Activated naive CD8-positive, alpha-beta T cell treated with anti-CD3 and anti-CD28 coated beads, Interleukin-2, amount 10 ng/mL, durations not matched to agents 7 days and 5 days (primary cell): Measurements from ENCODE around the gene MOGAT3. TPM values are rescaled to one million over a fixed set of nuclear protein-coding genes. Genes with fewer than 3 reads are reported as not detected.

Experiments used
- ATAC-seq: fragments of 150-1000 bp; cut with Tn5 transposase; one replicate; pipeline ENCODE4 v1.10.0; 2021; ENCODE audit warnings: low read depth, moderate library complexity
- POLR2A ChIA-PET: fragments of 350-600 bp; sonication (Branson Sonifier 250); formaldehyde crosslinking; loops from one replicate; lab custom pipeline; 2021; ENCODE audit warnings: antibody characterized with exemption; lab: Charles Lee
- DNase-seq: peaks from one replicate; pipeline ENCODE4 v3.0.0; 2021
- H3K27ac Mint-ChIP-seq: one replicate; pipeline ENCODE4 v1.8.0; 2022; ENCODE audit warnings: mild to moderate bottlenecking, mixed read lengths
- H3K27me3 Mint-ChIP-seq: one replicate; pipeline ENCODE4 v1.8.0; 2022; ENCODE audit warnings: mild to moderate bottlenecking, moderate library complexity, mixed read lengths
- H3K36me3 Mint-ChIP-seq: one replicate; pipeline ENCODE4 v1.8.0; 2021; ENCODE audit warnings: mild to moderate bottlenecking, mixed read lengths
- H3K4me1 Mint-ChIP-seq: one replicate; pipeline ENCODE4 v1.8.0; 2021; ENCODE audit warnings: mixed read lengths
- H3K4me3 Mint-ChIP-seq: one replicate; pipeline ENCODE4 v1.8.0; 2022; ENCODE audit warnings: mild to moderate bottlenecking, moderate library complexity, mixed read lengths
- H3K9me3 Mint-ChIP-seq: one replicate; pipeline ENCODE4 v1.8.0; 2021; ENCODE audit warnings: mixed read lengths
- total RNA-seq, 2 experiments: library from RNA; stranded (reverse); gene quantifications; one replicate each; pipeline ENCODE4 v1.2.3, GENCODE V29; 2021

The MOGAT3 gene
- total RNA-seq, 2 experiments from 2014 or later: not detected

DNA sequence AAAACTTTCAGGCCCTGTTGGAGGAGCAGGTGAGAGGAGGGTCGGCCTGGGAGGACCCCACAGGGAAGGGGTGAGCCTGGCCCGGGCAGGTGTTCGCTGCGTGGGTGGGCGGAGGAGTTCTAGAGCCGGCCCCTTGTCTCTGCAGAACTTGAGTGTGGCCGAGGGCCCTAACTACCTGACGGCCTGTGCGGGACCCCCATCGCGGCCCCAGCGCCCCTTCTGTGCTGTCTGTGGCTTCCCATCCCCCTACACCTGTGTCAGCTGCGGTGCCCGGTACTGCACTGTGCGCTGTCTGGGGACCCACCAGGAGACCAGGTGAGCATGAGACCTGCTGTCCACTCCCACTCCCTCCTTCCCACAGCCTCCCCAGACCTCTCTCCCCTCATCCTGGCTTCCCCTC lies 22.7 kb upstream of the MOGAT3 start:
- H3K36me3 Mint-ChIP-seq: peaks cover 19% of the 10 kb centered on the region
- H3K4me3 Mint-ChIP-seq: no peak overlapping the region
- DNase-seq (no peak), ATAC-seq (no peak)
- H3K27ac Mint-ChIP-seq: no peak overlapping the region
- POLR2A ChIA-PET: no interaction called here
- peaks cover 15% of the 10 kb centered on the region for H3K4me1 Mint-ChIP-seq
- H3K27me3 Mint-ChIP-seq: no peaks in the 10 kb centered on the region
- no peaks in the 10 kb centered on the region for H3K9me3 Mint-ChIP-seq

DNA sequence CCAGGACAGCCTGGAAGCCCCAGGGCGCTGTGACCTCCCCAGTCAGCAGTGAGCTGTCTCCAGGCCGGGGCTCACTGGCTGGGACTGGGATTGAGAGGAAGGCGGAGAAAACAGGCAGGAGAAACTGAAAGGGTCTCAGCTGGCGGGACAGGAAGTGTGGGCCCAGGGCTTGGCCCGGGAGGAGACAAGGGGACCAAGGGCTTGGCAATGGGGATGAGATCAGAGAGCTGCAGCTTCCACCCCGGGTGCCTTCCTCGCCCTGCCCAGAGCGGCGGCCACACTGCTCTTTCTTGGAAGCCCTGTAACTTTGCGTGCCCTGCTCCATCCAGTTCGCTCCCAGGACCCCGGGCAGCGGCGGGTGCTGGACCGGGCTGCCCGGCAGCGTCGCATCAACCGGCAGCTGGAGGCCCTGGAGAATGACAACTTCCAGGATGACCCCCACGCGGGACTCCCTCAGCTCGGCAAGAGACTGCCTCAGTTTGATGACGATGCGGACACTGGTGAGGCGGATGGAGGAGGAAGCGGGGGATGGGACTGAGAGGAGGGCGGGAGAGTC lies 21.5 kb upstream of the MOGAT3 start:
- Mint-ChIP-seq H3K9me3 (no peaks in the 10 kb centered on the region), H3K4me1 (peaks cover 15% of the 10 kb centered on the region), H3K27me3 (no peaks in the 10 kb centered on the region), H3K27ac (no peak overlapping the region), H3K36me3 (peaks cover 18% of the 10 kb centered on the region), H3K4me3 (no peak overlapping the region)
- DNase-seq (no peak), ATAC-seq (no peak)
- POLR2A ChIA-PET: interaction anchor here (0.5 to 0.9 kb wide), 2 partner anchors 78 to 137 kb away, joined by 3 read pairs; partner anchors contain the start of gene TRIM56

DNA sequence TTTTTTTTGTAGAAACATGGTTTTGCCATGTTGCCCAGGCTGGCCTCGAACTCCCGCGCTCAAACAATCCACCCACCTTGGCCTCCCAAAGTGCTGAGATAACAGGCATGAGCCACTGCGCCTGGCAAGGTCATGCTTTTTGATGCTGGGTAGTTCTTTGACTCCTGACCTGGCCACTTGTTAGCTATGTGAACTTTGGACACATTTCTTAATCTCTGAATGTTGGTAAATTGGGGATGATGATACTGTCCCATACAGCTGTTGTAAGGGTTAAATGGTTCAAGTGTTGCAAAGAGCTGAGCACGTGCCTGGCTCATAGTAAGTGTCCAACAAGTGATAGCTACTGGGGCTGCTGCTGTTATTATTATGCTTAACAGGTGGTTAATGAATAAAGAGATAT lies 19.5 kb upstream of the MOGAT3 start:
- no peaks in the 10 kb centered on the region for H3K27me3 Mint-ChIP-seq
- H3K27ac Mint-ChIP-seq: no peak overlapping the region
- H3K4me3 Mint-ChIP-seq: no peak overlapping the region

DNA sequence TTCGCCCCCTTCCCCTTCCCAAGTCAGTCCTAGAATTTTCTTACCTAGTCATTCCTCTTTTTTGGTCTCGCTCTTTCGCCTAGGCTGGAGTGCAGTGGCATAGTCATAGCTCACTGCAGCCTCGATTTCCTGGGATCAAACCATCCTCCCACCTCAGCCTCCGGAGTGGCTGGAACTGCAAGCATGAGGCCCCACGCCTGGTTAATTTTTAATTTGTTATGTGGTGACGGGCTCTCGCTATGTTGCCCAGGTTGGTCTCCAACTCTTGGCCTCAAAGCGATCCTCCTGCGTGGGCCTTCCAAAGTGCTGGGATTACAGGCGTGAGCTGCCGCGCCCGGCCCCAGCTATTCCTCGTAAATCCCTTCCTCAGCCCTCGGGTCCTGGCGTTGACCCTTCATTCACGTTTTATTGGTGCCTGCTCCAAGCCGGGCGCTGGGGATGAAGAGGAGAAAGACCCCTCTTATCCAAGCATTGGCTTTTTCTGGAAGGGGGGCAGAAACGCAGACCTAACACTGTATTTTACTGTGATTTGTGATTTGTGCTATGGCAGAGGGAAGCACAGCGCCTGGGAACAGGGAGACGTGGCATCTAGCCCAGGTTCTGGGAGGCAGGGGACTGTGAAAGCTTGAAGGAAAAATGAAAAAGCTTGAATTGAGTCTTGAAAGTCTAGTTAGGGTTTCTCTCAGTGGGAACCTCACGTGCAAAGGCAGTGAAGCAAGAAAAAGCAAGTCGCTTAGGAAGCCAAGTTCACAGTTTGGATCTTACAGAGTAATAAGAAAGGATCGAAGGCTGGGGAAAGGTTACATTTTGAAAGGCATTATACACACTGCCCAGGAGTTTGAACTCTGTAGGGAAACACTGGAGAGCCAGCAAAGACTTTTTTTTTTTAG lies 17.6 kb upstream of the MOGAT3 start:
- peak; percentile 11 for ATAC-seq
- peaks cover 11% of the 10 kb centered on the region for H3K36me3 Mint-ChIP-seq
- no peaks in the 10 kb centered on the region for H3K9me3 Mint-ChIP-seq
- H3K27ac Mint-ChIP-seq: peak overlapping the region; percentile 88
- H3K27me3 Mint-ChIP-seq: no peaks in the 10 kb centered on the region
- peaks cover 22% of the 10 kb centered on the region for H3K4me1 Mint-ChIP-seq
- DNase-seq: no peak
- peak overlapping the region; percentile 90 for H3K4me3 Mint-ChIP-seq
- POLR2A ChIA-PET: interaction anchor here (0.9 to 2.6 kb wide), 12 partner anchors 8 to 1136 kb away, joined by 3 to 36 read pairs (median 6); partner anchors contain the start of genes FIS1, IFT22, MOGAT3 and SRRT

More for the DNA sequence above, 19.5 kb upstream of the MOGAT3 start:
- peaks cover 22% of the 10 kb centered on the region for H3K4me1 Mint-ChIP-seq
- no peaks in the 10 kb centered on the region for H3K9me3 Mint-ChIP-seq
- POLR2A ChIA-PET: interaction anchor here (1.7 kb wide), 1 partner anchor 24 kb away, joined by 4 read pairs; no protein-coding TSS in a partner anchor
- peaks cover 19% of the 10 kb centered on the region for H3K36me3 Mint-ChIP-seq
- no peak for DNase-seq
- no peak for ATAC-seq

DNA sequence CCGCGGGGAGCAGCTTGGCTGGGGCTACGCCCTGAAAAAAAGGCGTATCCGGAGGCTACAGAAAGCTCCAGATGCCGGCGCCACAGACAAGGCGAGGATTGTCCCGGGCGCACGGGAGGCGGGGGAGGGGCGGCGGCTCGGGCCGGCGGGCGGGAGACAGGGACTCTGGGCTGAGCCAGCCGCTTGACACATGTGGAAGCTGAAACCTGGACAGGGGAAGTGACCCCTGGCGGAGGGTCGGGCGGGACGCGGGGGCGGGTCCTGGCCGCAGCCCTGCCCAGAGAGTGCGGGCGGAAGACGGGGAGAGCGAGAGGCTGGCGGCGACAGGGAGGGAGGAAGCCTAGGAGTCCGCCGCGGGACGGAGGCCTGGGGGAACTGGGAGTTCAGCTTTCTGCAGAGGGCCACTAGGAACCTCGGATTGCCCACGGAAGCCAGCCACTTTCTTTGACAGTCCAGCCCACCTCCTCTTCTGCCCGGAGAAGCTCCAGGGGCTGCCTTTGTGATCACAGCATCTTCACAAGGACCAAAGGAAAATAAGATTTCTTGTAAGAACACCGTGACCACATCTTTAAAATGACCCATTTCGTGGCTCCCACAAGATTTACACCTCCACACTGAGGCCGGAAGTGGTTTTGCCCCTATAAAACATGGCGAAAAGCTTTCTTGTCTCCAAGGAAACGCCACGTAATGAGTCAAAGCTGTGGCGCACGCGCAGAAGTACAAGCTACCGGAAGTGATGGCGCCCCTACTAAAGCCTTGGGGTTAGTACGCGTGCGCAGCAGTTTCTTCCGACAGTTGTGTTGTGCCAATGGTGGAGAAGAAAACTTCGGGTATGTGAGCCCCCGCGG lies 16.8 kb upstream of the MOGAT3 start, which contains the start of the genes PLOD3 and ZNHIT1:
TSS of gene PLOD3 (minus strand) at position 194 of the 848 bp plus-strand sequence. CDS start 307 bp downstream, outside the sequence.
TSS of gene ZNHIT1 (plus strand) at position 778 of the 848 bp plus-strand sequence. CDS start at position 809, 31 bp downstream.
- no peaks in the 10 kb centered on the region for H3K9me3 Mint-ChIP-seq
- POLR2A ChIA-PET: interaction anchor here (0.6 to 2.6 kb wide), 17 partner anchors 8 to 1135 kb away, joined by 3 to 36 read pairs (median 5); partner anchors contain the start of genes FIS1, IFT22, MOGAT3 and SRRT
- peak within 1 kb of the TSS; percentile 88 for H3K27ac Mint-ChIP-seq
- ATAC-seq: peak; percentile 79
- H3K27me3 Mint-ChIP-seq: no peaks in the 10 kb centered on the region
- peak; percentile 91 for DNase-seq
- peak within 1 kb of the TSS; percentile 90 for H3K4me3 Mint-ChIP-seq
- peaks cover 22% of the 10 kb centered on the region for H3K4me1 Mint-ChIP-seq
- H3K36me3 Mint-ChIP-seq: peaks cover 8% of the 10 kb centered on the region

DNA sequence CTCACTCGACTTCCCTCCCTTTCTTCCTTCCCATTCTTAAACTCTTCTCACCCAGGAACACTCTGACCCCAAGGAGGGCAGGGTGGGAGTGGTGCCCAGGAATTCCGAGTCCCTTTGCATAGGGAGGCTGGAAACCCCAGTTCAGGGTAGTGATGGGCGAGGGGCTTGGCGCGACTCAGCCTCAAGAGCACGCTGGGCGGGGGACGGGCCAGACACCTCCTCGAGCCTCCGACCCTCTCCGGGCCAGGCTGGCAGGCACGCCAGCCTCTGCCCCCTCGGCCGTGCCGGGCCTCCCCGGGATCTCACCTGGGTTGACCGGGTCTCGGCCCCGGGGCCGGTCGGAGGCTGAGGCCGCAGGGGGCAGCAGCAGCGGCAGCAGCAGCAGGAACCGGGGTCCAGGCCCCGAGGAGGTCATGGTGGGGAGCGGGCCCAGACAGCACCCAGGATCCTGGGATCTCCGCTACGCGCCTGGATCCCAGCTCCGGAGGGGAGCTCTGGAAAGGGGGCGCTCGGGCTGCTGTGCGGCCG lies 16.1 kb upstream of the MOGAT3 start:
- POLR2A ChIA-PET: interaction anchor here (0.7 to 2.6 kb wide), 10 partner anchors 10 to 327 kb away, joined by 3 to 36 read pairs (median 6); partner anchors contain the start of genes FIS1, IFT22, TRIM56 and UFSP1
- peaks cover 5% of the 10 kb centered on the region for H3K36me3 Mint-ChIP-seq
- peaks cover 22% of the 10 kb centered on the region for H3K4me1 Mint-ChIP-seq
- no peaks in the 10 kb centered on the region for H3K27me3 Mint-ChIP-seq
- H3K9me3 Mint-ChIP-seq: no peaks in the 10 kb centered on the region
- DNase-seq (no peak), ATAC-seq (no peak)
- peak overlapping the region; percentile 57 for H3K27ac Mint-ChIP-seq
- peak overlapping the region; percentile 90 for H3K4me3 Mint-ChIP-seq

DNA sequence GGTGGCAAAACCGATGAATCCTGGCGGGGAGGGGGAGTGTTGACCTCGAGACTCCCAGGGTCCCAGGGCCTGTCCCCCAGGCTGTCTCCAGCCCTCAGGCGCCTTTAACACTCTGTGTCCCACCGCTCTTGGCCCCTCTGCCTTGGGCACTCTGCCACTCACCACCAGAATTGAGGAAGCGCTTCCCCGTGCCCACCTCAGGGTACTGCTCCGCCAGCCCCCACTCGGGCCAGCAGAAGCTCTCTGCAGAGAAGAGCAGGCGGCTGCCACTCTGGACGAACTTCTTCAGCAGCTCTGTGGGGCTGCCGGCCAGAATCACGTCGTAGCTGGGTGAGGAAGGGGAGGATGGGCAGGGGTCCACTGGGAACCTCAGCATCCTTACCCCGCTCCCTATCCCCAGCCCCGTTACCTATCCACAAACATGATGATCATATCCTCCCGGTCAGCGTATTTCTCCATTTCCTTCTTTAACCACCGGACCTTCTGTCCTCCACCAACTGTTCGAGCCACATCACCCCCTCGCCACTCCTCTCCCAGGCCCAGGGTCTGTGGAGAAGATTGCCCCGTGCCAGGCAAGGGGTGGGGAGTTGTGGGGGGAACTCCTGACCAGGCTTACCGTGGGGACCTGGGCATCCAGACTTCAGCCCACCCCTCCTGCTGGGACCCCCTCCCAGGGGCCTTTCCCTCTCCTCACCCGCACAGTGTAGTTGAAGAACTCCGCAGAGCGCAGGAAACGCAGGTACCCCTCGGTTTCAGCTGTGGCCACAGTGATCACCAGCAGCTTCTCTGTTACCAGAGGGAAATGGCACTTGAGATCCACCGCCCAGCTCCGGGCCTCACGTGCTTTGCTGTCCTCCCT lies 15.4 kb upstream of the MOGAT3 start:
- no peak for ATAC-seq
- Mint-ChIP-seq H3K36me3 (peaks cover 5% of the 10 kb centered on the region), H3K27me3 (no peaks in the 10 kb centered on the region), H3K4me1 (peaks cover 20% of the 10 kb centered on the region), H3K9me3 (no peaks in the 10 kb centered on the region), H3K27ac (peak overlapping the region; percentile 57), H3K4me3 (peak overlapping the region; percentile 90)
- DNase-seq: no peak
- POLR2A ChIA-PET: interaction anchor here (1.5 to 2.6 kb wide), 2 partner anchors 28 to 72 kb away, joined by 5 to 36 read pairs; partner anchors contain the start of gene FIS1

DNA sequence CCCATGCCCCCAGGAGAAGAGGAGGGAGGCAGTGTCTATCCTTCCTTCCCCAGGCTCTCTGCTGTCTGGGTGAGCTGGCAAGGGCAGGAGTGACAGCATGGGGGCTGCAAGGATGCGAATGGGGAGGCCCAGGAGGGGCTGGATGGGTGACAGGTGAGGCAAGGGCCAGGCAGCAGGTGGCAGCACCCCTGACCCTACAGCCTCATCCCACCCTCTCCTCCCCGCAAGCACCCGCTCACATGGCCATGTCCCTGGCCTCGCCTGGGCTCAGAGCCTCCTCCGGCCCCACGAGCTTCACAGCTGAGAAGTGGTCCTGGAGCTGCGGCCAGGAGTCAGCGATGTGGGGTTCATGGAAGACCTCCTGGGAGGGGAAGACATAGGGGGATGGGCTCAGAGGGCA lies 11.2 kb upstream of the MOGAT3 start:
- H3K4me1 Mint-ChIP-seq: peaks cover 7% of the 10 kb centered on the region
- no peak overlapping the region for H3K27ac Mint-ChIP-seq
- H3K9me3 Mint-ChIP-seq: no peaks in the 10 kb centered on the region
- DNase-seq (no peak), ATAC-seq (no peak)
- H3K27me3 Mint-ChIP-seq: no peaks in the 10 kb centered on the region
- no peak overlapping the region for H3K4me3 Mint-ChIP-seq
- peaks cover 12% of the 10 kb centered on the region for H3K36me3 Mint-ChIP-seq
- POLR2A ChIA-PET: no interaction called here

DNA sequence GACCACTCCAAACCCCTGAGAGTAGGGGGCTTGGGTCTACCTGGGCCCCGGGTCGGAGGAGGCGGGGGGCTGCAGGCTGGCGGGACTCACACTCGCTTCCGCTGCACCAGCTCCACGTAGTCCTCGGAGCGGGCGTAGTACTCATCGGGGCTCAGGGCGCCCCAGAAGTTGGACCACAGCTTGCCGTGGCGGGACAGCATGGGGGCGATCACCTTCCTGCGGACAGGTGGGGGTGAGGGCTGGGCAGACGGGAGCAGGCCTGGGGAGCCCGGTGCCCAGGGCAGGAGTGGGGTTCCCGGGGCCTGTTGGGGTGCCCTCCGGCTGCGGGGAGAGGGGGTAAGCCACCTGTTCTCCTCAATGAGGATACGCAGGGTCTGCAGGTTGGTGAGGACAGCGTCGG lies 10.7 kb upstream of the MOGAT3 start:
- no peak overlapping the region for H3K4me3 Mint-ChIP-seq
- peaks cover 12% of the 10 kb centered on the region for H3K36me3 Mint-ChIP-seq
- no peaks in the 10 kb centered on the region for H3K9me3 Mint-ChIP-seq
- DNase-seq (no peak), ATAC-seq (no peak)
- peaks cover 4% of the 10 kb centered on the region for H3K4me1 Mint-ChIP-seq
- no peaks in the 10 kb centered on the region for H3K27me3 Mint-ChIP-seq
- no peak overlapping the region for H3K27ac Mint-ChIP-seq
- POLR2A ChIA-PET: no interaction called here

DNA sequence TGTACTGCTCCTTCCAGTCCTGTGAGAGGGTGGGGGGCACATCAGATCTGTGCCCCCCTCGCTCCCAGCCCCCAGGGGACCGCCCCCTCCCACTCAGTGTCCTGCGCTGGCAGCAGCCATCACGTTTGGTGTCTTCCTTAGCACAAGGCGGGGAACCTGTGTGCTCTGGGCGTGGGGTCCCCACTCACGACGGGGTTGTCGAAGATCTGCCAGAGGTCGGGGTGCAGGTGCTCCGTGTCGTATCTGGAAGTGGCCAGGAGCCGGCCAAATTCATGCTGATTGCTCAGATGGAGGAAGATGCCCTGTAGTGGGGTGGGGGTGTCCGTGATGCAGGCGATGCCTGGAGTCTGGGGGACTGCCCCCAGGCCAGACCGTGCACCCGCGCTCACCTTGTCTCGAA lies 9.3 kb upstream of the MOGAT3 start:
- ATAC-seq: no peak
- DNase-seq: no peak
- Mint-ChIP-seq H3K27me3 (no peaks in the 10 kb centered on the region), H3K4me3 (no peak overlapping the region), H3K36me3 (peaks cover 12% of the 10 kb centered on the region), H3K9me3 (no peaks in the 10 kb centered on the region), H3K27ac (no peak overlapping the region), H3K4me1 (no peaks in the 10 kb centered on the region)
- POLR2A ChIA-PET: no interaction called here

DNA sequence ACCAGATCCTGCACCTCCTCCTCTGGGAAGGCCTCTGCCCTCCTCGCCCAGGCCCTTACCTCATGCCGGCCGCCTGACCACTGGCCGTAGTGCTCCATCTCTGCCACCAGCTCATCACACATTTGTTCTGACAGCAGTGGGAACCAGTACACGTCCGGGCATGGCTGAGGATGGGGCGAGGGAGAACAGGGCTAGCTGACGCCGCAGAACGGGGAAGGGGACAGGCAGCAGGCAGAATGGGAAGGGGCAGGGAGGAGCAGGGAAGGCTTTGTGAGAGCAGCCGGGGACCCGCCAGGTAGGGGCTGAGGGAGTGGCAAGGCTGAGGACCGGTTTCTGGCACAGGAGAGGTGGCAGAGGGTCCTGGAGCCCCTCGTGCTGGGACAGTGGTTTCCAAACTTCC lies 8.0 kb upstream of the MOGAT3 start:
- Mint-ChIP-seq H3K9me3 (no peaks in the 10 kb centered on the region), H3K36me3 (peaks cover 9% of the 10 kb centered on the region), H3K4me1 (peaks cover under 1% of the 10 kb centered on the region), H3K4me3 (no peak overlapping the region), H3K27ac (no peak overlapping the region), H3K27me3 (peaks cover 3% of the 10 kb centered on the region)
- POLR2A ChIA-PET: interaction anchor here (1.1 kb wide), 1 partner anchor 9 kb away, joined by 3 read pairs; the partner anchor contains the start of gene ZNHIT1
- no peak for ATAC-seq
- DNase-seq: no peak

DNA sequence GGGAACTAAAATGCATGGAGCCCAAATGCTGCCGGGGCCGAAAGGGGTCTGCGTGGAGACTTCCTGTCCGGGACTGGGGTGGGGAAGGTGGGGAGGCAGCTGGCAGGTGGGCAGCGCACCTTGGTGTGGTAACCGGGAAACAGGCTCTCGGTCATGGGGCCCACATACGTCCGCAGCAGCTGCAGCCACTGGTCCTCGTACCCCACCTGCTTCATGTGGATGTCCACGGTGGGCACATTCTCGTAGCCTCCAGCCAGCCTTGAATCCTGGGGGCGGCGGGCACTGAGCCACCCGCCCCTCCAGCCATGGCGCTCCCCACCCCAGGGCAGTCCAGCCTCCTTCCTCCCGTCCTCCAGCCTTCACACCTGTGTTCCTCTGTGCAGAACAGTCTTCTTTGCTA lies 6.6 kb upstream of the MOGAT3 start:
- H3K36me3 Mint-ChIP-seq: peaks cover 9% of the 10 kb centered on the region
- no peak overlapping the region for H3K4me3 Mint-ChIP-seq
- H3K27me3 Mint-ChIP-seq: peaks cover 13% of the 10 kb centered on the region
- H3K9me3 Mint-ChIP-seq: no peaks in the 10 kb centered on the region
- H3K27ac Mint-ChIP-seq: no peak overlapping the region
- H3K4me1 Mint-ChIP-seq: peaks cover 1% of the 10 kb centered on the region
- DNase-seq: no peak
- no peak for ATAC-seq
- POLR2A ChIA-PET: no interaction called here
